ENCODE measurements around the gene CCT8L2. TPM values are rescaled to one million over a fixed set of nuclear protein-coding genes. Genes with fewer than 3 reads are reported as not detected.
"Not testable (repeated sequence)": the region's sequence is repeated elsewhere in the genome, so short reads cannot be mapped to it uniquely, and the experiment has no call there.

Gene CCT8L2
- total and polyA plus RNA-seq, 2 experiments from 2014 or later = not detected

- TF ChIP-seq ZNF462 (CRISPR knock-in tag; IDR thresholded peaks at IDR 0.05) = no peak
- no peak for TF ChIP-seq EZH2 (IDR thresholded peaks at IDR 0.05; ENCODE audit: low read depth, unreplicated experiment)
- no peak for TF ChIP-seq JUNB (IDR thresholded peaks at IDR 0.05; ENCODE audit: unreplicated experiment)
- no peak for TF ChIP-seq EZH2phosphoT487 (IDR thresholded peaks at IDR 0.05; ENCODE audit: unreplicated experiment)
- no peak for TF ChIP-seq CREB1 (CRISPR knock-in tag; IDR thresholded peaks at IDR 0.05; ENCODE audit: low read depth)
- TF ChIP-seq STAT1 (IDR thresholded peaks at IDR 0.05; ENCODE audit: unreplicated experiment) = no peak
- TF ChIP-seq ZNF114 (CRISPR knock-in tag; IDR thresholded peaks at IDR 0.05) = no peak
Observed at GRCh38 chr22:16568425-16568758, 24.2 kb downstream of the CCT8L2 start (continued).

GRCh38 chr22:16567617-16568424 is 24.8 kb downstream of the CCT8L2 start:
- not testable (repeated sequence) for H3K27me3 Mint-ChIP-seq (ENCODE audit: insufficient read depth, low read depth, poor library complexity); H3K4me3 ChIP-seq; ATAC-seq; DNase-seq (ENCODE audit: low spot score); H3K4me1 ChIP-seq (ENCODE audit: insufficient read depth); H3K9me2 ChIP-seq (ENCODE audit: insufficient read depth); H3K4me2 ChIP-seq; H3K27ac Mint-ChIP-seq; H3K36me3 Mint-ChIP-seq (ENCODE audit: low read depth); H3K4me3 Mint-ChIP-seq; H3K27ac ChIP-seq (ENCODE audit: low read depth); H3K79me2 ChIP-seq (replicated peaks; ENCODE audit: insufficient read depth); H4K20me1 ChIP-seq (replicated peaks; ENCODE audit: insufficient read depth); H3K4me1 Mint-ChIP-seq; H3K36me3 ChIP-seq (ENCODE audit: insufficient read depth); H3K27me3 ChIP-seq (ENCODE audit: insufficient read depth); H3F3A ChIP-seq (replicated peaks; ENCODE audit: low read depth); H2AFZ ChIP-seq
- peaks cover 47% of the 10 kb centered on the region for H3K9me3 Mint-ChIP-seq

- ATAC-seq; H3K36me3 ChIP-seq (ENCODE audit: insufficient read depth); H3K9me2 ChIP-seq (ENCODE audit: insufficient read depth); H3K79me2 ChIP-seq (replicated peaks; ENCODE audit: insufficient read depth); H3K4me1 ChIP-seq (ENCODE audit: insufficient read depth); H3K4me1 Mint-ChIP-seq; H3K36me3 Mint-ChIP-seq (ENCODE audit: low read depth); H3K27ac Mint-ChIP-seq; H3K4me3 Mint-ChIP-seq; H3F3A ChIP-seq (replicated peaks; ENCODE audit: low read depth); H3K27me3 Mint-ChIP-seq (ENCODE audit: insufficient read depth, low read depth, poor library complexity); DNase-seq (ENCODE audit: low spot score); H3K4me3 ChIP-seq; H3K27ac ChIP-seq (ENCODE audit: low read depth); H4K20me1 ChIP-seq (replicated peaks; ENCODE audit: insufficient read depth); H2AFZ ChIP-seq; H3K4me2 ChIP-seq; H3K27me3 ChIP-seq (ENCODE audit: insufficient read depth): not testable (repeated sequence)
- peaks cover 47% of the 10 kb centered on the region for H3K9me3 Mint-ChIP-seq
Observed at GRCh38 chr22:16566421-16567151, 26.0 kb downstream of the CCT8L2 start.

GRCh38 chr22:16565585-16566420 is 26.8 kb downstream of the CCT8L2 start:
- not testable (repeated sequence) for H3K9me2 ChIP-seq (ENCODE audit: insufficient read depth); H3K27ac ChIP-seq (ENCODE audit: low read depth); H3K4me3 Mint-ChIP-seq; H3K4me1 ChIP-seq (ENCODE audit: insufficient read depth); H3F3A ChIP-seq (replicated peaks; ENCODE audit: low read depth); H3K36me3 Mint-ChIP-seq (ENCODE audit: low read depth); ATAC-seq; H3K4me1 Mint-ChIP-seq; H3K27me3 Mint-ChIP-seq (ENCODE audit: insufficient read depth, low read depth, poor library complexity); H3K4me2 ChIP-seq; H3K4me3 ChIP-seq; H3K27me3 ChIP-seq (ENCODE audit: insufficient read depth); H3K27ac Mint-ChIP-seq; H4K20me1 ChIP-seq (replicated peaks; ENCODE audit: insufficient read depth); H2AFZ ChIP-seq; DNase-seq (ENCODE audit: low spot score); H3K36me3 ChIP-seq (ENCODE audit: insufficient read depth); H3K79me2 ChIP-seq (replicated peaks; ENCODE audit: insufficient read depth)
- H3K9me3 Mint-ChIP-seq = peaks cover 50% of the 10 kb centered on the region
